GM23338 (cell line): Measurements from ENCODE around the gene RTL10. TPM values are rescaled to one million over a fixed set of nuclear protein-coding genes. Genes with fewer than 3 reads are reported as not detected.

Experiments
- ATAC-seq: fragments of 200-7000 bp; cut with Tn5 transposase; 3 replicates; pipeline ENCODE4 v1.9.1; 2020
- DNase-seq: peaks from one replicate; pipeline ENCODE4 v3.0.0-alpha.2; 2015; ENCODE audit warnings: low spot score
- H2AFZ ChIP-seq: fragments of 200-600 bp; sonication (generic); 2 replicates; pipeline ENCODE4 v1.8.0; 2016; ENCODE audit warnings: antibody characterized with exemption, mild to moderate bottlenecking, moderate library complexity
- H3F3A ChIP-seq: fragments of 200-600 bp; sonication (generic); replicated peaks from 2 replicates; pipeline ENCODE4 v1.8.0; 2017; ENCODE audit warnings: antibody characterized with exemption, mixed run types, low read depth
- H3K27ac ChIP-seq: fragments of 200-600 bp; sonication (generic); 2 replicates; pipeline ENCODE4 v1.6.1; 2016; ENCODE audit warnings: low read depth
- H3K27me3 ChIP-seq: fragments of 200-600 bp; sonication (generic); 2 replicates; pipeline ENCODE4 v1.8.0; 2016; ENCODE audit warnings: mild to moderate bottlenecking, mixed run types, moderate library complexity; ENCODE audit not compliant: insufficient read depth
- H3K36me3 ChIP-seq: fragments of 200-600 bp; sonication (generic); 2 replicates; pipeline ENCODE4 v1.8.0; 2016; ENCODE audit warnings: mild to moderate bottlenecking; ENCODE audit not compliant: insufficient read depth
- H3K4me1 ChIP-seq: fragments of 200-600 bp; sonication (generic); 2 replicates; pipeline ENCODE4 v1.8.0; 2016; ENCODE audit warnings: mild to moderate bottlenecking, moderate library complexity; ENCODE audit not compliant: insufficient read depth
- H3K4me2 ChIP-seq: fragments of 200-600 bp; sonication (generic); 2 replicates; pipeline ENCODE4 v1.7.1; 2017; ENCODE audit warnings: mixed run types
- H3K4me3 ChIP-seq: fragments of 200-600 bp; sonication (generic); 2 replicates; pipeline ENCODE4 v1.6.1; 2016; ENCODE audit warnings: mixed run types
- H3K79me2 ChIP-seq: fragments of 200-600 bp; sonication (generic); replicated peaks from 2 replicates; pipeline ENCODE4 v1.8.0; 2017; ENCODE audit warnings: mild to moderate bottlenecking; ENCODE audit not compliant: insufficient read depth
- H3K9me2 ChIP-seq: fragments of 200-600 bp; sonication (generic); 2 replicates; pipeline ENCODE4 v1.8.0; 2017; ENCODE audit not compliant: insufficient read depth
- H4K20me1 ChIP-seq: fragments of 200-600 bp; sonication (generic); replicated peaks from 2 replicates; pipeline ENCODE4 v1.8.0; 2017; ENCODE audit warnings: mild to moderate bottlenecking; ENCODE audit not compliant: insufficient read depth
- H3K27ac Mint-ChIP-seq: 2 replicates; pipeline ENCODE4 v1.8.0; 2020; ENCODE audit warnings: inconsistent platforms, mild to moderate bottlenecking, moderate library complexity, mixed read lengths
- H3K27me3 Mint-ChIP-seq: 3 replicates; pipeline ENCODE4 v1.8.0; 2022; ENCODE audit warnings: low read depth, mild to moderate bottlenecking, moderate library complexity, mixed read lengths, inconsistent platforms; ENCODE audit not compliant: insufficient read depth, poor library complexity
- H3K36me3 Mint-ChIP-seq: 3 replicates; pipeline ENCODE4 v1.8.0; 2021; ENCODE audit warnings: low read depth, mild to moderate bottlenecking, inconsistent platforms, moderate library complexity, mixed read lengths
- H3K4me1 Mint-ChIP-seq: 3 replicates; pipeline ENCODE4 v1.8.0; 2020; ENCODE audit warnings: mild to moderate bottlenecking, inconsistent platforms, mixed read lengths
- H3K4me3 Mint-ChIP-seq: 3 replicates; pipeline ENCODE4 v1.8.0; 2021; ENCODE audit warnings: moderate library complexity, mild to moderate bottlenecking, inconsistent platforms, mixed read lengths
- H3K9me3 Mint-ChIP-seq: 3 replicates; pipeline ENCODE4 v1.8.0; 2020; ENCODE audit warnings: moderate library complexity, mild to moderate bottlenecking, inconsistent platforms, mixed read lengths
- CREB1 ChIP-seq: fragments of 250-450 bp; sonication (Bioruptor Pico); IDR thresholded peaks from 2 replicates; pipeline ENCODE4 v1.5.0; 2020; ENCODE audit warnings: low read depth, mild to moderate bottlenecking, moderate library complexity
- CTCF ChIP-seq, 2 experiments: fragments of 200-600 bp in 1 of 2; sonication (generic) in 1 of 2; conservative IDR thresholded peaks; 2 replicates each; pipeline versions ENCODE4 v1.5.1 to v1.6.1; 2016 to 2017; ENCODE audit warnings: antibody characterized with exemption in 2 of 2, low read depth in 2 of 2, mild to moderate bottlenecking in 2 of 2, moderate library complexity in 1 of 2
- ETS1 ChIP-seq: IDR thresholded peaks from 2 replicates; pipeline ENCODE4 v1.6.1; 2016; ENCODE audit warnings: antibody characterized with exemption
- EZH2 ChIP-seq: fragments of 200-600 bp; sonication (generic); IDR thresholded peaks from one replicate; pipeline ENCODE4 v1.8.0; 2017; ENCODE audit warnings: antibody characterized with exemption, mild to moderate bottlenecking, low read depth; ENCODE audit not compliant: unreplicated experiment
- EZH2phosphoT487 ChIP-seq: fragments of 200-600 bp; sonication (generic); IDR thresholded peaks from one replicate; pipeline ENCODE4 v1.8.1; 2018; ENCODE audit warnings: antibody characterized with exemption; ENCODE audit not compliant: unreplicated experiment
- JUNB ChIP-seq: IDR thresholded peaks from one replicate; pipeline ENCODE4 v1.6.1; 2016; ENCODE audit warnings: antibody characterized with exemption; ENCODE audit not compliant: unreplicated experiment
- NANOG ChIP-seq: IDR thresholded peaks from 2 replicates; pipeline ENCODE4 v1.6.1; 2016; ENCODE audit warnings: antibody characterized with exemption, borderline replicate concordance
- POLR2AphosphoS5 ChIP-seq: IDR thresholded peaks from 2 replicates; pipeline ENCODE4 v1.6.1; 2016; ENCODE audit warnings: antibody characterized with exemption, low read depth
- REST ChIP-seq: IDR thresholded peaks from one replicate; pipeline ENCODE4 v1.6.1; 2018; ENCODE audit warnings: antibody characterized with exemption; ENCODE audit not compliant: unreplicated experiment
- STAT1 ChIP-seq: IDR thresholded peaks from one replicate; pipeline ENCODE4 v1.6.1; 2016; ENCODE audit warnings: antibody characterized with exemption; ENCODE audit not compliant: unreplicated experiment
- ZNF114 ChIP-seq: fragments of 250-450 bp; sonication (Bioruptor Pico); IDR thresholded peaks from 2 replicates; pipeline ENCODE4 v1.5.0; 2020; ENCODE audit warnings: mild to moderate bottlenecking, moderate library complexity
- ZNF331 ChIP-seq: fragments of 250-450 bp; sonication (Bioruptor Pico); IDR thresholded peaks from 2 replicates; pipeline ENCODE4 v1.5.0; 2020; ENCODE audit warnings: low read depth, mild to moderate bottlenecking, moderate library complexity
- ZNF462 ChIP-seq: fragments of 250-450 bp; sonication (Bioruptor Pico); IDR thresholded peaks from 2 replicates; pipeline ENCODE4 v1.5.0; 2020; ENCODE audit warnings: mild to moderate bottlenecking, moderate library complexity
- polyA plus RNA-seq: library from polyadenylated mRNA; unstranded; fragments of >200 nt; fragmentation: Nextera tagmentation; extraction: Ambion mirVana; gene quantifications from 2 replicates; pipeline ENCODE4 v1.2.1, GENCODE V29; 2016
- total RNA-seq: library from RNA; depleted of rRNA; stranded (reverse); fragments of >200 nt; shearing (Covaris generic); gene quantifications from 2 replicates; pipeline ENCODE4 v1.2.3, GENCODE V29; 2014

Gene RTL10
- total and polyA plus RNA-seq, 2 experiments from 2014 or later, result 9.4 to 17.4 TPM

- Histone ChIP-seq H3K36me3 (no peaks in the 10 kb centered on the region), H3F3A (0 out of 2 replicates have a peak, but pooled peaks cover 2% of the 10 kb centered on the region), H2AFZ (no peak overlapping the region), H3K79me2 (no peaks in the 10 kb centered on the region), H3K4me2 (no peak overlapping the region), H3K27ac (no peak overlapping the region), H3K4me3 (no peak overlapping the region), H3K9me2 (no peaks in the 10 kb centered on the region), H3K4me1 (no peaks in the 10 kb centered on the region; the same call in 1 of the 2 replicates), H3K27me3 (no peaks in the 10 kb centered on the region), H4K20me1 (no peaks in the 10 kb centered on the region)
- Mint-ChIP-seq H3K4me3 (no peak overlapping the region), H3K27ac (no peak overlapping the region), H3K36me3 (peaks cover 3% of the 10 kb centered on the region; the same call in 1 of the 3 replicates), H3K27me3 (peaks cover 14% of the 10 kb centered on the region), H3K9me3 (peaks cover 3% of the 10 kb centered on the region; the same call in 1 of the 3 replicates), H3K4me1 (peaks cover 20% of the 10 kb centered on the region)
- TF ChIP-seq STAT1 (no peak), POLR2AphosphoS5 (no peak), JUNB (no peak), NANOG (no peak), ZNF331 (CRISPR knock-in tag) (no peak), REST (no peak), CTCF (conservative IDR thresholded peaks at IDR 0.05; ENCODE audit: low read depth in 2 of 2) (no peak), ZNF462 (CRISPR knock-in tag) (no peak), ZNF114 (CRISPR knock-in tag) (no peak), CREB1 (CRISPR knock-in tag) (no peak), EZH2 (no peak), EZH2phosphoT487 (no peak), ETS1 (no peak)
- ATAC-seq, result no peak
- no peak for DNase-seq
Observed at GRCh38 chr22:19902245-19902715, 47.6 kb upstream of the RTL10 start.
